SW480 (cell line): ENCODE data around the gene USH2A.

Experiments used
- DNase-seq: peaks from one replicate; pipeline ENCODE4 v3.0.0-alpha.2; 2016; ENCODE audit warnings: low spot score

The USH2A gene

DNA sequence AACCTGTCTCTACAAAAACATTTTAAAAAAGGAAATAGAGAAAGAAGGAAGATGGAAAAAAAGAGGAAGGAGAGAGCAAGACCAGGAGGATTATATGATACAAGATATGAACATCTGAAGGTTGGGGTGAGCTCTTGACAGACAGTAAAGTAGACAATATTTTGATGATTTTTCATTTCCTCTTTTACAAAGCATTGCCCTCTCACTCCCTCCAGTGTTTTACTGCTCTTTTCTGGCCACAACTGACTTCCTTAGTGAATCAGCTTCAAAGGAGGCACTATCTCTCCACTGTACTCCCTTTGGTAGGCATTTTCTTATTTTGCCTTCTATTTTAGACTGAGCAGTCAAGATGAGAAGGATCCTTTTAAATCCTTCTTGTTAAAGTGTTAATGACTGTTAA is 559.5 kb downstream of the USH2A start:
- DNase-seq: no peak

DNA sequence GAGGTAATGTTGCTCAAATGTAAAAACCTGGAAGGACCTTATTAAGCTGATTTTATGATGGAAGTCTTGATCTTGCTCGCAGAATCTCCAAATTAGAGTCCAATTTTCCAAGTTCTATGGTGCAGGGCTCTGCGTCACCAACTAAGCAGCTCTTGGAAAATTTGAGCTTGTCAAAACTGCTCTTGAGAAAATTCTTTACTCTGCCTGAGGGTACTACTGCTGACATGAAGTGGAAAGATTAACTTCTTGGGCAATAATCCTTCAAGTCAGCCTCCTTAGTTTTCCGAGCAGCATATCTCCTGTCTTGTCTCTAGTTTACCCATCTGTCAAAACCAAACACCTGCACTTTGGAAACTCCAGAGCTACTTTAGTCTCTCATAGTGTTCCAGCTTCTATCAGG is 562.4 kb downstream of the USH2A start:
- no peak for DNase-seq

DNA sequence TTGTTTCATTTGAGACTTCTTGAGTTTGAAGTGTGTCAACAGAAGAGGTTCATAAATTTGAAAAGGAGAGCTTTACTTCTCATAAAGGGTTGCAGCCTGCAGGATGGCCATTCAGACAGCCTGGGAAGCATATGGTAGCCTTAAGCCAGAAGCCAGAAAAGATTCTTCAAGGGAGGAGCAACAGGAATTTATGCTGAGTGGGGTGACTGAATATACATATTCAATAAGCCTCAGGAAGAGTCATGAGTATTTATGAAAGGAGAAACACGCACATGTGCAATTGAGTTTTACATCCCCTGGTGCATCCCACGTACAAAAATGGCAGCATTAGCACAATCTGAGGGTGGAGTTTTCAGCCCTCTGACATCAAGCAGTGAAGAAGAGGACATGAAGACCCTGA is 565.9 kb downstream of the USH2A start:
- no peak for DNase-seq

DNA sequence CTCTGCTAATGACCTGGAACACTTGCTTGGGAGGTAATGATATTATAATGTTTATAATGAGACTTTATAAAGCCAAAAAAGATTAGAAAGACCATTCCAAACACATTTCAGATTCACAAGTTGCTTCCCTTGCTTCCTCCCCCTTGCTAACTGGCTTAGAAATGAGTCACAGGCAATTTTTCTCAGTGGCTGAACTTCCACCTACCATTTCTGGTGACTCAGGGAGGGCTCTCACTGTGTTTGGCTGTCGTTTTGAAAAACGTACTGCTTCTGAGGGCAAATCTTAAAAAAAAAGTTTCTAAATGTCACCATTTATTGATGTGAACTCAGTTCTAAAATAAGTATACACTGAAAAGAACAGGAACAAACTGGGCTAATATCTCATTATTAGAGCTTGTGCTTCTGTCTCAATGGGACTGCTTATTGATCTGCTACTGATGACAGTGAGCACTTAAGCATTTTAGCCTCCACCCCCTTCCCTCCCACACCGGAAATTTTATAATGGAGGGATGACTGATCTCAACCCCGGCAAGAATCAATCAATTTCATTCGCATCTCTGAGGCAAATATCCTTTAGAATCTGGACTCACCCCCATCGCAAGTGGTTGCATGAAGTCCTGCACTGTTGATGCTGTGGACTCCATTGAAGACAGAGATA is 577.9 kb downstream of the USH2A start:
- peak; percentile 8 for DNase-seq

DNA sequence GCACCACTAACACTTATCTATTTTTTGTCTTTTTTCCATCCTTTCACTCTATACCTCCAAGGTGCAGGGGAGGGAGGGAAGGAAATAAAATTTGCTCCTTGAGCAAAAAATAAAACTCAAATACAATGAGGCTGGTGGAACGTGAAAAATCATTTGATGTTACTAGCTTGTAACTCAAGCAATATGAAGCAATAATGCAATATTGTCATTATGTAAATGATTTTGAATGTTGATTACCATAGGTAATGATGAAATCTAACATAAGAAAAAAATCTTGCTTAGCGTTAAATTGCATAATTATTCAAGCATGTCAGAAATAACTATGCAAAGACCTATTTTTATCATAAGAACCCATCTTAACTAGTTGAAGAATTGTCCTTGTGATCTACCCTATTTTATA is 578.5 kb downstream of the USH2A start:
- DNase-seq: no peak

DNA sequence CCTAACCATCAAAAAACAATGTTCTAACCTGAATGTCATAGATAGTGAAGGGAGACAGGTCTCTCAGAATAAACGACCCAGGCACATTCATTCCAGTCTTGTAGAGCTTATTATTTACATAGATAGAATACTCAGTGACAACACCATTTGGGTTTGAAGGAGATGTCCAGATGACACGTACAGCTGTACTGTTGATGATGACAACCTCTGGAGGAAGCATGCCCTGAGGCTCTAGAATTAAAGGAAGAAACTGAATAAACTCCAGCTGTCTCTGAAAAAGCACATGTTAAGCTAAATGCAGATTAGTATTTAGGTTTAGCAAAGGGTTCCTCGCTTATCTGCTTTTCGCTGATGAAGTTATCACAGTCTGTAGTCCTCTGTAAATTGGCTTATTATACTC is 579.0 kb downstream of the USH2A start:
- no peak for DNase-seq

DNA sequence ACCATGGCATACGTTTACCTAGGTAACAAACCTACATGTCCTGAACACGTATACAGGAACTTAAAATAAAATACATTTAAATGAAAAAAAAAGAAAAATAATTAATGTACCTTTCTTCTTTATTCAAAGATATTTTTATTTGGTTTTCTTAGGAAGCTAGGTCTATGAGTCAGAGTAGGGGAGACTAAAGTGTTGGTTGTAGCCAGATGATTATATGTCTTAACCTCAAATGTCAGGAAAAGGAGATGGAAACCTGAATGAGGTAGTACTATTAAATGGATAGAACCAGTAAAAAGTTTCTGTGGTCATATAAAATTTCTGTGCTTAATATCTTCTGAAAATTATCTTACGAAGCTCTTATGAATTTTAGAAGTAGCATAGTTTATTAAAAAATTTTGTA is 580.3 kb downstream of the USH2A start:
- no peak for DNase-seq

DNA sequence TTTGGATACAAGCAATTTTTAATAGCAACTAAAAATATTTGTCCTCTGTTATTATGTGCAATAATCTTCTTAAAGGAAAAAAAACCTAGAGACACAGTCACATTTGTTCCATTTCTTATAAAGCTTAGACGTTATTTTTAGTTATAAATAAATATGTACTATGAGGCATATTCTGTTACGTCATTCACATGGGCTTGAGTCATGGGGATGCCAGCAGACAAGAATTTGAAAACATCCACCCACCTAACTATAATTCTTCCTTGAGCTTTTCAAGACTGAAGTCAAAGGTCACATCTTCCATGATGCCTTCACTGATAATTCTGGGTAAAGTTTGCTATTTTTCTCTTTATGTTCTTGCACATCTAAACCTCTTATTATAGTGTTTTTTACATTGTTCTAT is 587.3 kb downstream of the USH2A start:
- DNase-seq: no peak

DNA sequence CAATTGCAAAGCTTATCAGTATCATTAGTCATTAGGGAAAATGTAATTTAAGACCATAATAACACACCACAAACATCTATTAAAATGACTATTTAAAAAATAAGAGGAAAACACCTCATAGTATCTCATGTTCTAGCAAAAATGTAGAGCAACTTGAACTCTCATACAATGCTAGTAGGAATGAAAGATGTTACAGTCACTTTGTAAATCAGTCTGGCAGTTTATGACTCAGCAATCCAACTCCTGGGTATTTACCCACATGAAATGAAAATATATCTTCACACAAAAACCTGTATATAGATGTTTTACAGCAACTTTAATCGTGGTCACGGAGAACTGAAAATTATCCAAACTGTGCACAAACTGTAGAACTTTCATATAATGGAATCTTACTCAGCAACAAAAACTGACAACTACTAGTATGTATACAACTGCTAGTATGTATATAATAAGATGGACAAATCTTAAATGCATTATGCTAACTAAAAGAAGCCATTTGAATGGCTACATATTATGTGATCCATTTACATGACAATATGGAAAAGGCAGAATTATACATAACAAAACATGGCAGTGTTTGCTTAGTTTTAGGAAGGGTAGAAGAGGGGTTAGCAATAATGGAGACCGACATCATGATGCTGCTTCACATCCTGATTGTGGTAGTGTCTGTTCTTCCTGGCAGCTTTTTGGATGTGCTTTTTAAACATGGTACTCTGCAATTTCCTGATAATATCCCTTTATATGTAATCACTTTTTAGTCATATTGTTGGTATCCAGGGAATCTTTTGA is 589.1 kb downstream of the USH2A start:
- no peak for DNase-seq

DNA sequence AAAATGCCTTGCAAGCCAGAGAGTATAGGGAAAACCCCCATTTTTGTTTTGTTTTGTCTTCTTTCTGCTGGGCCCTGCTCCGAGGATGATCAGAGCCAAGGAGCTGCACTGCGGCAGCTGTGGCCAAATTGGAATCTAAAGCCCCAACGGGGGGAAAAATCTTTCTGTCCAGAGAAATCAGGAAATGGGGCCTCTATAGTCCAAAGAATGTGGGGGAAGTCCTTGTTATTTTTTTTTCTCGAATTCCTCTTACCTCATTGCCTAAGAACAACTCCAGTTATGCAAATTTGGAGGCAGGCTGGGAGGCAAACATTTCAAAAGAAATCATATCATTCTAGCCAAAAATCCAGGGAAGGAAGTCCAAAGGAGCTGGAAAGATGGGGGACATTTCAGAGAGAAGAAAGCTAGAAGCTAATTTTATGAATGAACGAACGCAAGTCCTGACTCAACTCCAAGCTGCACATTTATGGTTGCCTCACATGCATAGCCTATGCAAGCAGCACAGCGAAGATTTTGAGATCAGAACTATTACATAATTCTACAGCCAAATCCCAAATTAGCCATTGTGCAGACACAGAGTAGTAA is 592.9 kb downstream of the USH2A start:
- no peak for DNase-seq

DNA sequence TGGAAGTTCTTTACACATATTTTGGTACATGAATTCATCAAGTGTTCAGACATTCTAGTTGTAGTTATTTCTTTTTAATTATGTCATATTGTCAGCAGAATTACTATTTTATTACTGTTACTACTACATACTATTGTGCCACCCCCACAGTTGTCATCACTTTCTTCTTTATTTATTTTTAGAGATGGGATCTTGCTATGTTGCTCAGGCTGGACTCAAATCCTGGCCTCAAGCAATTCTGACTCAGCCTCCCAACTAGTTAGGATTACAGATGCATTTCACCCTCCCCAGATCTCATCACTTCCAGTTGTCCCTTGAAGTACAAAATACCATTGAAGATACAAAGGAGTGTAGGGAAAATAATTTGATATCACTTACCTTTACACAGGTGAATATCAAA is 598.2 kb downstream of the USH2A start:
- no peak for DNase-seq

DNA sequence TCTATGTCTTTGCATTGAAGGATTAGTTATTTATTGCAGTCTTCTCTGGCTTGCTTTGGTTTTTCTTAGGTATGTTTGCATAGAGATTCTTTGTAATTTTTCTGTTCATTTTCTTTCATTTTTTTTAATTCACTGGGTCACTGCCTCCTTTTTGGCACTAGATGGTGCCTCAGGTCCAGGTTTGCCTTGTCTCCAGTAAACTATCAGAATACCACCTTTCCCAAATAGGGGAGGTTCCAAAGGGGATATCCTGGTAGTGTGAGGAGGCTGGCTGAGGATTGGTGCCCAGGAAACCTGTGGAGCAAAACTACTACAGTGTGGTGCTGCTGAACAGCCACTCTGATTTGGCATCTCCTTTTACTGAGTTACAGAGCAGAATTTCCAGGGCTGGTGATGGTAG is 599.0 kb downstream of the USH2A start:
- DNase-seq: no peak

DNA sequence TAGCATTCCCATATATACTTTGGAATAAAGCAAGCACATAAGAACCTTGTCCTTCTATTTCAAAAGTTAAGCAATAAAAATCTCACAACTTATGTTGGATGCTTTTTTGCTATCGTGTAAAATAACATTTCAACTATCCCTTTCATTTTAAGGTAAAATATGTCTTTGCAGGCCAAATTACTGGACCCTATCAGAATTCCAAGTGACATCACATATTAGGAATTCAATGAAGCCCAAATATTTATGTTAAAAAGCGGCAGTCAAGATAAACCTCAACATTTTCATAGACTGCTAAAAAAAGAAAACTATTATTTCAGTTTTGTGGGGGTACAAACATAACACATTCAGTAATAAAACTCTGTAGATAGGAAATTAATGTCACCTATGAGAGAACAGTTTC is 604.1 kb downstream of the USH2A start:
- no peak for DNase-seq

DNA sequence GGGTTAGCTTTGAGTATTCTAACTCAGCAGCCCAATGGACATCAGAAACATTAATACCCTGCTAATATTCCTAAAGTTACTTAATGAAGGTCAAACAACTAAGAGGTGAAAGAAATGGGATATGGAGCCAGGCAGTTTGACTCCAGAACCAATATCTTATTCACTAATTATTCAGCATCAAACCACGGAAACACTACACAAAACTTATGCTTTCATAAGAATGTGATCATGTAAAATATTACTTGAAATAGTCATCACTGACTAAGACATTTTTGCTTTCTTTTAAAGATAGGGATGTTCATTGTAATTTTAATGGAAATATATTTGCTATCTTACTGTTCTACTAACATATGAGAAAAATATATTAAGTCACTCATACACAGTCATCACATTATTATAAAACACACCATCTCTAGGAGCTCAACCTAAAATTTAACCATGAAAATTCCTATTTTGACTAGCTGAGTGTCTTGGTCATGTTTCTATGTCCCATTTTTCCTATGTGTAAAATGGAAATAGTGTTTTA is 615.3 kb downstream of the USH2A start:
- no peak for DNase-seq

DNA sequence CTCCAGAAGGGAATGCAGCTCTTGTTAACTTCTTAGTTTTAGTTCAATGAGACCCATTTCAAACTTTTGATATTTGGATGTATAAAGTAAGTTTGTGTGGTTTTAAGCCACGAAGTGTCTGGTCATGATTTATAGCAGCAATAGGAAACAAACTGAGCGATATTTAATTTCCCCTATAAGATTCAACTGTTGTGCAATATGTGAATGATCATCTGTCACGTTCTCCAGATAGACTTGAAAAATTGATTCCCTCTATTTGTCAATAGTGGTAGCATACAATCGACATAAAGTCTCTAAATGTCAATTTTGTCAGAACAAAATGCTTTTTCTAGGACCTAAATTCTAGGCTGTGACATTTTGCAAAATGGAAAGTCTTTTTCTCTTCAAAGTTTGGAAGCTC is 616.0 kb downstream of the USH2A start:
- DNase-seq: no peak

DNA sequence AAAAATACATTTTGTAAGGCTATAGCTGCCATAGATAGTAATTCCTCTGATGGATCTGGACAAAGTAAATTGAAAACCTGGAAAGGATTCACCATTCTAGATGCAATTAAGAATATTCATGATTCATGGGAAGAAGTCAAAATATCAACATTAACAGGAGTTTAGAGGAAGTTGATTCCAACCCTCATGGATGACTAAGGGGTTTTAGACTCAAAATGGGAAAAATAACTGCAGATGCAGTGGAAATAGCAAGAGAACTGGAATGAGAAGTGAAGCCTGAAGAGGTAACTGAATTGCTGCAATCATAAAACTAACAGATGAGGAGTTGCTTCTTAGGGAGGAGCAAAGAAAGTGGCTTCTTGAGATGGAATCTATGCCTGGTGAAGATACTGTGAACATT is 625.4 kb downstream of the USH2A start:
- no peak for DNase-seq

DNA sequence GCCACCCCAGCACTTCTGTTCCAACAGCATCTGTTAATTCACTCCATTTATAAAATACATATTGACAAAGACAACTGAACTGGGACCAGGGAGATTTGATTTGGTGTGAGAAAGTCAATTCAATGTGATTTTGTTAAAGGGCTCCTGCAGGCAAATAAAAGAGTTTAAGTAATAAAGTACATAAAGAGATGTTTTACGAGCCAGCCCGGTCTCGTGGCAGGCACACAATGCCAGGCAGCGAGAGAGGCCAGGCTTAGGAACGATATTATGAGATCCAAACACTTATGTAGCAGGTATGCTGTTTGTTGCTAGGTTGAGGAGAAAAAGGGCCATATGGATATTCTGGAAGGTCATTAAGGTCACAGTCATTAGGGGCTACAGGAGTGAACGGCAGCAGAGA is 629.1 kb downstream of the USH2A start:
- no peak for DNase-seq

DNA sequence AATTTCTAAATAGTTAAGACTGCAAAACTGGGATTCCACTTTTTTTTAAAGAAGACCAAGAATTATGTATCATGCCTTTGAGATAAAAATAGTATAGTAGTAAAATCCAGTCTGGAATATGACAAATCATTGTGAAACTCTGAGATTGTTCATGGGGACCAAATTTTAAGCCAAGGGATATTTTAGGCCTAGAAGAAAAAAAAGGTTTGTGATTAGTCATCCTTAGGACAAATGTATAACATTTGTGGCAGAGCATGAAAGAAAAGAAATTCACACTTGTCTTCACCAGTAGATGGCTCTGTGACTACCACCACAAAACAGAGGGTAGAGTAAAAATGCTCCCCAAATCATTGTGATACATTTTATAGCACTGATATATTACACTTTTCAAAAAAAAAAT is 630.1 kb downstream of the USH2A start:
- DNase-seq: peak; percentile 22

DNA sequence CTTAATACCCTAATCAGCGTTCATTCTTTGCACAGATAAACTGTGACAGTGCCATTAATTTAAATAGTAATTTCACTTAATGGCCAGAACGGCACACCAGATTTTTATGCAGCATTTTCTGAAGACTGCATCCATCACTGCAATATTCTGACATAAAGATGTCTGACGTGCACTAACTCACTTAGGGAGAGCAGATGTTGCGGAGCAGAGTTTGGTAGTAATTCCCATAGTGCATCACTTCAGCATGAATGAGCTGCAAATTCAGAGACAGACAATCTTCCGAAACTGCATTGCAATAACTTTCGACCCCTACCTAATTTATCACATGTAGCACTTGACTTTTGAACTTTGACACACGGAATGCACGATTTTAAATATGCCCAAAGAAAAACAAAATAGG is 630.8 kb downstream of the USH2A start:
- DNase-seq: no peak

DNA sequence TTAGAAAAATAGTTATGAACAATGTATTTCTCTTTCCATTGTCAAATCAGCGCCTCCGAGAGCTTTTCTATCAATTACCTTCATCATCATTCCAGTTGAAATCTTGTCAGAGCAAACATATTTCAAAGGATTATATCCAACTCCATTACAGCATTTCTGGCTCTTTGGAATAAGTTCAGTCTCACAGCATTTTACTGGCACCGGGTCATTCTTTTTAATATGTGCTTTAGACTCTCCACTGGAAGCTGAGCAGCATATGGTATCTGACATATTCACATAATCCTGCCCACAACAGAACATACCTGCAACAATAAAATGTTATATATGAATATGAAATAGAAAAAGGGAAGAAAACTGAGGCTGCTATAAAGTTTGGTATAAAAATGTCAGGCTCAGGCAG is 633.3 kb downstream of the USH2A start:
- DNase-seq: no peak

DNA sequence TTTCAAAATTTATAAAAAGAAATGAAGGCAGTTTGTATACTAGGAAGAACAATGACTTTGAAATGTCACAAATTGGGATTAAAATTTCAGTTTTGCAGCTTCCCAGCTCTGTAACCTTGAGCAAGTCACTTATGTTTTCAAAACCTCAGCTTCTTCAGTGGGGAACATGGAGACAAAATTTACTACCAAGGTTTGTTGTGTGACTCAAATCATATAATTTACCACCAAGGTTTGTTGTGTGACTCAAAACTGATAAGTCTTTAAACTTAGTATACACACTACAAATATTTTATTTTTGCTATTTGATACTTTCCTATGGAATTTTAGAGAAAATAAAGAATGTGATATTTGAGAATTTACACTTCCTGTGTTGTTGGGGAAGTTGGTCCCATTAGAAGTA is 636.3 kb downstream of the USH2A start:
- no peak for DNase-seq

DNA sequence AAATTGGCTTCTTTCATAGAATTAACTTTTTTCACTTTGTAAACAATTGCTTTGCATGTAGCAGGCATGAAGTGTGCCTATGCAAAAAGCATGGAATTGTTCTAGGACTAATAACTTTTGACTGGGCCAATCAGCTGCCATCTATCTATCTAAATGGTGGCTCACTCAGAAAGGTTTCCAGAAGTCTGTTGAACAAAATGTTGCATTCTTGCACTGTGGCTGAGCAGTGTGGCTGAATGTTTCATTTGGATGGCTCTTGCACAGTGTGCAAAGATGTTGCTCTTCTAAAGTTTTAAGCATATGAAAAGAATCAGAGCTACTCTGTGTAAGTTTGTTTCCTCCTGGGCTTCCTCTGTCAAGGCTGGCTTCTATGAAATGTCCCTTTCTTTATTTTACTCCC is 642.6 kb downstream of the USH2A start:
- DNase-seq: no peak

DNA sequence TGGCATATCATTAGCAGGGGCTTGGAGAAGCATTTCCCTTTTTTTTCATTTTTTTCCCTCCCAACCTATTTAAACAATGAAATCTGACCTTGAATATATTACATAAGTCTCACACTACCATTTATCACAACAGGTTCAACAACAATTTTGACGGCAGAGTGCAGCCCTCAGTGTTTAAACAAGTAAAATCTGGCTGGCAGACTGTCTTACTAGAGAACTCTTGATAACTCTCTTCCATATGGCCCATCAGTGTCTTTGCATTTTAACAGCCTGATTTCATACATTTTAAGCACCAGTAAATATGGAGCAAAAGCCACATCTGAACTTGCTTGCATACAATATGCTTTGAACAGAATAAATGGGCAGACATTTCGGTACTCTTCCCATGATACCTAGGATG is 643.1 kb downstream of the USH2A start:
- DNase-seq: no peak
